HCT116 (cell line): ENCODE data around the gene CCDC32. TPM values are rescaled to one million over a fixed set of nuclear protein-coding genes. Genes with fewer than 3 reads are reported as not detected.

ENCODE experiments used
- ATAC-seq: fragments of 200-7000 bp; cut with Tn5 transposase; 2 replicates; pipeline ENCODE4 v1.9.1; 2020; ENCODE audit warnings: mild to moderate bottlenecking, moderate library complexity
- BruUV-seq: library from RNA; stranded (reverse); fragments of 400-500 nt; replicated peaks from 2 replicates; lab custom pipeline; 2021; lab: Mats Ljungman, UMichigan
- CTCF ChIA-PET: fragments of 300-600 bp; sonication (Branson Sonifier 250); formaldehyde crosslinking; loops from one replicate; lab custom pipeline; 2021; ENCODE audit warnings: antibody characterized with exemption; lab: Charles Lee
- POLR2A ChIA-PET: fragments of 300-600, 350-600 bp; sonication (Branson Sonifier 250); formaldehyde crosslinking; loops from one replicate; lab custom pipeline; 2021; ENCODE audit warnings: antibody characterized with exemption; lab: Charles Lee
- RAD21 ChIA-PET, 2 experiments: fragments of 300-600 bp; sonication (Branson Sonifier 250); formaldehyde crosslinking; loops; one replicate each; lab custom pipeline; 2023; ENCODE audit warnings: low total read pairs in 2 of 2; ENCODE audit not compliant: uncharacterized antibody in 2 of 2, unreplicated experiment in 2 of 2, low non-redundant PET in 1 of 2; lab: Charles Lee
- DNase-seq: peaks from one replicate; pipeline ENCODE4 v3.0.0-alpha.2; 2010; ENCODE audit warnings: low read depth, low spot score
- H2AFZ ChIP-seq: fragments of 200-600 bp; shearing (Covaris generic), sonication (generic); 2 replicates; pipeline ENCODE4 v1.6.1; 2017; ENCODE audit warnings: low read depth, mixed run types, mixed read lengths, antibody characterized with exemption, low read length; ENCODE audit not compliant: poor library complexity, severe bottlenecking
- H3K27ac ChIP-seq: 2 replicates; pipeline ENCODE4 v1.5.1; 2012; ENCODE audit warnings: low read depth, low read length
- H3K27me3 ChIP-seq: fragments of 200-600 bp; sonication (generic); 2 replicates; pipeline ENCODE4 v1.6.1; 2016; ENCODE audit warnings: mixed run types, low read length, mixed read lengths; ENCODE audit not compliant: insufficient read depth
- H3K36me3 ChIP-seq, 2 experiments: fragments of 200-500 bp in 1 of 2; fragments of 200-600 bp in 1 of 2; sonication (Bioruptor generic) in 1 of 2; sonication (generic) in 1 of 2; 2 replicates each; pipeline versions ENCODE4 v1.5.1 to v1.6.1; 2014 to 2016; ENCODE audit warnings: low read length in 2 of 2, inconsistent platforms in 1 of 2, mixed read lengths in 1 of 2, mixed run types in 1 of 2; ENCODE audit not compliant: insufficient read depth in 2 of 2, control insufficient read depth in 1 of 2
- H3K4me1 ChIP-seq, 2 experiments: fragments of 200-600 bp in 1 of 2; sonication (generic) in 1 of 2; 2 replicates each; pipeline versions ENCODE4 v1.5.1 to v1.6.1; 2012 to 2017; ENCODE audit warnings: low read length in 2 of 2, inconsistent platforms in 1 of 2, mild to moderate bottlenecking in 1 of 2, mixed read lengths in 1 of 2, mixed run types in 1 of 2, moderate library complexity in 1 of 2; ENCODE audit not compliant: insufficient read depth in 2 of 2, control insufficient read depth in 1 of 2
- H3K4me2 ChIP-seq: fragments of 200-600 bp; sonication (generic); 2 replicates; pipeline ENCODE4 v1.6.1; 2017; ENCODE audit warnings: mixed run types, low read length, mixed read lengths
- H3K4me3 ChIP-seq, 2 experiments: fragments of 200-600 bp in 1 of 2; sonication (generic) in 1 of 2; replicated peaks in 1 of 2; 2 replicates each; pipeline ENCODE4 v1.5.1; 2011 to 2016; ENCODE audit warnings: low read length in 2 of 2, control low read depth in 1 of 2, low read depth in 1 of 2, mild to moderate bottlenecking in 1 of 2, mixed read lengths in 1 of 2, mixed run types in 1 of 2
- H3K79me2 ChIP-seq: fragments of 200-600 bp; sonication (generic); 2 replicates; pipeline ENCODE4 v1.6.1; 2017; ENCODE audit warnings: mild to moderate bottlenecking, mixed run types, low read length, moderate library complexity, mixed read lengths; ENCODE audit not compliant: insufficient read depth
- H3K9ac ChIP-seq: fragments of 200-600 bp; sonication (generic); 2 replicates; pipeline ENCODE4 v1.6.1; 2016; ENCODE audit warnings: low read length, mixed read lengths
- H3K9me2 ChIP-seq: fragments of 200-600 bp; sonication (generic), shearing (Covaris generic); 2 replicates; pipeline ENCODE4 v1.6.1; 2017; ENCODE audit warnings: mixed run types, mild to moderate bottlenecking, moderate library complexity; ENCODE audit not compliant: insufficient read depth
- H3K9me3 ChIP-seq, 2 experiments: fragments of 200-500 bp in 1 of 2; fragments of 200-600 bp in 1 of 2; sonication (Bioruptor generic) in 1 of 2; sonication (generic) in 1 of 2; 2 replicates each; pipeline ENCODE4 v1.6.1; 2014 to 2017; ENCODE audit warnings: low read length in 2 of 2, mixed read lengths in 2 of 2, inconsistent platforms in 1 of 2, low read depth in 1 of 2, mild to moderate bottlenecking in 1 of 2, mixed run types in 1 of 2, moderate library complexity in 1 of 2; ENCODE audit not compliant: control insufficient read depth in 1 of 2, insufficient read depth in 1 of 2
- H4K20me1 ChIP-seq: fragments of 200-600 bp; sonication (generic), shearing (Covaris generic); 2 replicates; pipeline ENCODE4 v1.6.1; 2017; ENCODE audit warnings: mixed run types, mild to moderate bottlenecking, moderate library complexity; ENCODE audit not compliant: insufficient read depth
- CEBPB ChIP-seq: IDR thresholded peaks from 2 replicates; pipeline ENCODE4 v1.6.1; 2012; ENCODE audit warnings: low read depth
- ELF1 ChIP-seq: IDR thresholded peaks from 2 replicates; pipeline ENCODE4 v1.6.1; 2012; ENCODE audit warnings: low read depth, borderline replicate concordance
- EZH2 ChIP-seq: fragments of 200-600 bp; sonication (generic); IDR thresholded peaks from 2 replicates; pipeline ENCODE4 v1.6.1; 2017; ENCODE audit warnings: antibody characterized with exemption, mixed run types
- EZH2phosphoT487 ChIP-seq: fragments of 200-600 bp; IDR thresholded peaks from 2 replicates; pipeline ENCODE4 v1.6.1; 2018; ENCODE audit warnings: antibody characterized with exemption, borderline replicate concordance
- FOSL1 ChIP-seq: IDR thresholded peaks from 2 replicates; pipeline ENCODE4 v1.6.1; 2012; ENCODE audit warnings: low read depth
- JUND ChIP-seq: IDR thresholded peaks from 2 replicates; pipeline ENCODE4 v1.6.1; 2012
- SP1 ChIP-seq: IDR thresholded peaks from 2 replicates; pipeline ENCODE4 v1.6.1; 2012; ENCODE audit warnings: low read depth
- TCF7L2 ChIP-seq: IDR thresholded peaks from 2 replicates; pipeline ENCODE4 v1.7.0; 2011; ENCODE audit warnings: borderline replicate concordance, inconsistent platforms; ENCODE audit not compliant: insufficient read depth, insufficient read length; ENCODE audit errors: extremely low read depth
- ZFX ChIP-seq: fragments of 450-650 bp; IDR thresholded peaks from 2 replicates; pipeline ENCODE4 v1.6.1; 2017
- ZNF274 ChIP-seq: fragments of 200-500 bp; sonication (Bioruptor generic); IDR thresholded peaks from 2 replicates; pipeline ENCODE4 v1.6.1; 2014; ENCODE audit warnings: mild to moderate bottlenecking, low read depth, low read length, inconsistent platforms
- intact Hi-C: fragments of 100-400 bp; cut with micrococcal nuclease; formaldehyde crosslinking; loops from 2 replicates; pipeline ENCODE4 v1.10.0; 2022
- total RNA-seq: library from RNA; stranded (reverse); gene quantifications from one replicate; pipeline ENCODE4 v1.2.1, GENCODE V29; 2021; ENCODE audit not compliant: unreplicated experiment
- TF ChIP-seq, protein P1 (sequence below): IDR thresholded peaks from 2 replicates; pipeline ENCODE4 v1.6.1; 2012; ENCODE audit warnings: low read depth
- TF ChIP-seq, protein P2 (sequence below), 3 experiments: fragments of 200-600 bp in 1 of 3; sonication (generic) in 1 of 3; IDR thresholded peaks in 2 of 3; conservative IDR thresholded peaks in 1 of 3; 2 replicates each; pipeline ENCODE4 v1.5.1; 2012 to 2017; ENCODE audit warnings: low read depth in 2 of 3, low read length in 2 of 3, antibody characterized with exemption in 1 of 3, borderline replicate concordance in 1 of 3, control low read depth in 1 of 3, mild to moderate bottlenecking in 1 of 3, mixed read lengths in 1 of 3, mixed run types in 1 of 3, moderate library complexity in 1 of 3; ENCODE audit not compliant: insufficient read depth in 1 of 3
- TF ChIP-seq, protein P3 (sequence below): IDR thresholded peaks from 2 replicates; pipeline ENCODE4 v1.6.1; 2011; ENCODE audit warnings: mild to moderate bottlenecking, low read length, moderate library complexity; ENCODE audit not compliant: insufficient replicate concordance; ENCODE audit errors: extremely low read depth
- TF ChIP-seq, protein P4 (sequence below): IDR thresholded peaks from 2 replicates; pipeline ENCODE4 v1.6.1; 2012

CCDC32 gene
- total RNA-seq, 1 experiment from 2014 or later = 18.6 TPM

DNA sequence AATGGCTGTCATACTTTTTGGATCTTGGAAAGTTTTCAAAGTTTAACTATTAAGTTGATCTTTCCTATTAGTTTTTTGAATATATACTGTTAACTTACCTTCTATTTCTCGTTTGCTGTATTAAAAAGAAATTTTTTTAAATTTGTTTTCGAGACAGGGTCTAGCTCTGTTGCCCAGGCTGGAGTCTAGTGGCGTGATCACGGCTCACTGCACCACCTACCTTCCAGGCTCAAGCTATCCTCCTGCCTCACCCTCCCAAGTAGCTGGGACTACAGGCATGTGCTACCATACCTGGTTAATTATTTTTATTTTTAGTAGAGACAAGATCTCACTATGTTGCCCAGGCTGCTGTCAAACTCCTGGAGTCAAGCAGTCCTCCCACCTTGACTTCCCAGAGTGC is 33.8 kb upstream of the CCDC32 start:
- no peak overlapping the region for H2AFZ ChIP-seq
- TF ChIP-seq CEBPB (no peak), JUND (no peak), FOSL1 (no peak), ELF1 (no peak), ZNF274 (no peak), ZFX (no peak), TCF7L2 (no peak), EZH2phosphoT487 (no peak), EZH2 (no peak), SP1 (no peak)
- TF ChIP-seq, protein P1, sequence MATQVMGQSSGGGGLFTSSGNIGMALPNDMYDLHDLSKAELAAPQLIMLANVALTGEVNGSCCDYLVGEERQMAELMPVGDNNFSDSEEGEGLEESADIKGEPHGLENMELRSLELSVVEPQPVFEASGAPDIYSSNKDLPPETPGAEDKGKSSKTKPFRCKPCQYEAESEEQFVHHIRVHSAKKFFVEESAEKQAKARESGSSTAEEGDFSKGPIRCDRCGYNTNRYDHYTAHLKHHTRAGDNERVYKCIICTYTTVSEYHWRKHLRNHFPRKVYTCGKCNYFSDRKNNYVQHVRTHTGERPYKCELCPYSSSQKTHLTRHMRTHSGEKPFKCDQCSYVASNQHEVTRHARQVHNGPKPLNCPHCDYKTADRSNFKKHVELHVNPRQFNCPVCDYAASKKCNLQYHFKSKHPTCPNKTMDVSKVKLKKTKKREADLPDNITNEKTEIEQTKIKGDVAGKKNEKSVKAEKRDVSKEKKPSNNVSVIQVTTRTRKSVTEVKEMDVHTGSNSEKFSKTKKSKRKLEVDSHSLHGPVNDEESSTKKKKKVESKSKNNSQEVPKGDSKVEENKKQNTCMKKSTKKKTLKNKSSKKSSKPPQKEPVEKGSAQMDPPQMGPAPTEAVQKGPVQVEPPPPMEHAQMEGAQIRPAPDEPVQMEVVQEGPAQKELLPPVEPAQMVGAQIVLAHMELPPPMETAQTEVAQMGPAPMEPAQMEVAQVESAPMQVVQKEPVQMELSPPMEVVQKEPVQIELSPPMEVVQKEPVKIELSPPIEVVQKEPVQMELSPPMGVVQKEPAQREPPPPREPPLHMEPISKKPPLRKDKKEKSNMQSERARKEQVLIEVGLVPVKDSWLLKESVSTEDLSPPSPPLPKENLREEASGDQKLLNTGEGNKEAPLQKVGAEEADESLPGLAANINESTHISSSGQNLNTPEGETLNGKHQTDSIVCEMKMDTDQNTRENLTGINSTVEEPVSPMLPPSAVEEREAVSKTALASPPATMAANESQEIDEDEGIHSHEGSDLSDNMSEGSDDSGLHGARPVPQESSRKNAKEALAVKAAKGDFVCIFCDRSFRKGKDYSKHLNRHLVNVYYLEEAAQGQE = no peak
- TF ChIP-seq, protein P2, sequence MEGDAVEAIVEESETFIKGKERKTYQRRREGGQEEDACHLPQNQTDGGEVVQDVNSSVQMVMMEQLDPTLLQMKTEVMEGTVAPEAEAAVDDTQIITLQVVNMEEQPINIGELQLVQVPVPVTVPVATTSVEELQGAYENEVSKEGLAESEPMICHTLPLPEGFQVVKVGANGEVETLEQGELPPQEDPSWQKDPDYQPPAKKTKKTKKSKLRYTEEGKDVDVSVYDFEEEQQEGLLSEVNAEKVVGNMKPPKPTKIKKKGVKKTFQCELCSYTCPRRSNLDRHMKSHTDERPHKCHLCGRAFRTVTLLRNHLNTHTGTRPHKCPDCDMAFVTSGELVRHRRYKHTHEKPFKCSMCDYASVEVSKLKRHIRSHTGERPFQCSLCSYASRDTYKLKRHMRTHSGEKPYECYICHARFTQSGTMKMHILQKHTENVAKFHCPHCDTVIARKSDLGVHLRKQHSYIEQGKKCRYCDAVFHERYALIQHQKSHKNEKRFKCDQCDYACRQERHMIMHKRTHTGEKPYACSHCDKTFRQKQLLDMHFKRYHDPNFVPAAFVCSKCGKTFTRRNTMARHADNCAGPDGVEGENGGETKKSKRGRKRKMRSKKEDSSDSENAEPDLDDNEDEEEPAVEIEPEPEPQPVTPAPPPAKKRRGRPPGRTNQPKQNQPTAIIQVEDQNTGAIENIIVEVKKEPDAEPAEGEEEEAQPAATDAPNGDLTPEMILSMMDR (IDR thresholded peaks at IDR 0.05 in 2 of 3, conservative IDR thresholded peaks at IDR 0.05 in 1 of 3; ENCODE audit: borderline replicate concordance in 1 of 3, insufficient read depth in 1 of 3, low read depth in 2 of 3, low read length in 2 of 3) = no peak
- TF ChIP-seq, protein P3, sequence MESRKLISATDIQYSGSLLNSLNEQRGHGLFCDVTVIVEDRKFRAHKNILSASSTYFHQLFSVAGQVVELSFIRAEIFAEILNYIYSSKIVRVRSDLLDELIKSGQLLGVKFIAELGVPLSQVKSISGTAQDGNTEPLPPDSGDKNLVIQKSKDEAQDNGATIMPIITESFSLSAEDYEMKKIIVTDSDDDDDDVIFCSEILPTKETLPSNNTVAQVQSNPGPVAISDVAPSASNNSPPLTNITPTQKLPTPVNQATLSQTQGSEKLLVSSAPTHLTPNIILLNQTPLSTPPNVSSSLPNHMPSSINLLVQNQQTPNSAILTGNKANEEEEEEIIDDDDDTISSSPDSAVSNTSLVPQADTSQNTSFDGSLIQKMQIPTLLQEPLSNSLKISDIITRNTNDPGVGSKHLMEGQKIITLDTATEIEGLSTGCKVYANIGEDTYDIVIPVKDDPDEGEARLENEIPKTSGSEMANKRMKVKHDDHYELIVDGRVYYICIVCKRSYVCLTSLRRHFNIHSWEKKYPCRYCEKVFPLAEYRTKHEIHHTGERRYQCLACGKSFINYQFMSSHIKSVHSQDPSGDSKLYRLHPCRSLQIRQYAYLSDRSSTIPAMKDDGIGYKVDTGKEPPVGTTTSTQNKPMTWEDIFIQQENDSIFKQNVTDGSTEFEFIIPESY = no peak
- TF ChIP-seq, protein P4, sequence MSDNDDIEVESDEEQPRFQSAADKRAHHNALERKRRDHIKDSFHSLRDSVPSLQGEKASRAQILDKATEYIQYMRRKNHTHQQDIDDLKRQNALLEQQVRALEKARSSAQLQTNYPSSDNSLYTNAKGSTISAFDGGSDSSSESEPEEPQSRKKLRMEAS = no peak
- POLR2A ChIA-PET = no interaction called here
- H4K20me1 ChIP-seq = no peaks in the 10 kb centered on the region
- H3K4me2 ChIP-seq = no peak overlapping the region
- no peak overlapping the region for H3K4me3 ChIP-seq
- peaks cover 0 to 9% of the 10 kb centered on the region in 2 experiments; a peak in 2 of 4 replicates for H3K4me1 ChIP-seq
- H3K9me3 ChIP-seq = no peaks in the 10 kb centered on the region
- no peak overlapping the region for H3K9ac ChIP-seq
- no peaks in the 10 kb centered on the region for H3K27me3 ChIP-seq
- CTCF ChIA-PET = interaction anchor here (3.7 kb wide), 1 partner anchor 9 kb away, joined by 13 read pairs; no protein-coding TSS in a partner anchor
- ATAC-seq (no peak), DNase-seq (no peak)
- H3K27ac ChIP-seq = no peak overlapping the region
- no TSS peak for BruUV-seq
- RAD21 ChIA-PET = no interaction called here
- intact Hi-C loops = loop anchor here (10.0 kb wide), 1 partner anchor 186 kb away; no protein-coding TSS in a partner anchor
- peaks cover 76% of the 10 kb centered on the region for H3K79me2 ChIP-seq
- H3K36me3 ChIP-seq = 0 out of 4 replicates have a peak, but pooled peaks cover 0 to 1% of the 10 kb centered on the region in 2 experiments
- H3K9me2 ChIP-seq = no peaks in the 10 kb centered on the region
